T47D (cell line): ENCODE measurements around the gene TMCO1.
"Not testable (repeated sequence)": the region's sequence is repeated elsewhere in the genome, so short reads cannot be mapped to it uniquely, and the experiment has no call there.

Source experiments
- DNase-seq, 2 experiments: peaks; one replicate each; pipeline versions ENCODE4 v3.0.0 to v3.0.0-alpha.2; 2011 to 2012; ENCODE audit warnings: low read depth in 1 of 2, low spot score in 1 of 2
- JUND ChIP-seq: IDR thresholded peaks from 2 replicates; pipeline ENCODE4 v1.6.1; 2012; ENCODE audit warnings: low read depth
- in situ Hi-C: cut with HindIII; loops from 2 replicates; pipeline ENCODE4 v1.10.0; 2016; ENCODE audit warnings: low sequenced_read_pairs, low pct_unique_long_range_greater_than_20kb

The TMCO1 gene

GRCh38 chr1:165695031-165695430 lies 73.6 kb downstream of the TMCO1 start:
- in situ Hi-C loops: no loop called here
- DNase-seq: no peak
- TF ChIP-seq JUND: no peak

- in situ Hi-C loops: no loop called here
- TF ChIP-seq JUND: no peak
- DNase-seq: no peak
Measured at GRCh38 chr1:165688046-165688445, 80.6 kb downstream of the TMCO1 start.

- DNase-seq: no peak
- in situ Hi-C loops: no loop called here
- no peak for TF ChIP-seq JUND
Measured at GRCh38 chr1:165686971-165687433, 81.7 kb downstream of the TMCO1 start.

GRCh38 chr1:165686121-165686970 lies 82.3 kb downstream of the TMCO1 start:
- peak in 1 of 2 experiments; percentile 9 for DNase-seq
- no peak for TF ChIP-seq JUND
- in situ Hi-C loops: no loop called here

- TF ChIP-seq JUND: no peak
- in situ Hi-C loops: no loop called here
- DNase-seq: no peak
Measured at GRCh38 chr1:165683848-165684485, 84.7 kb downstream of the TMCO1 start.

GRCh38 chr1:165680773-165681172 lies 87.9 kb downstream of the TMCO1 start:
- in situ Hi-C loops, DNase-seq: not testable (repeated sequence)

- DNase-seq: no peak
- in situ Hi-C loops: no loop called here
- no peak for TF ChIP-seq JUND
Measured at GRCh38 chr1:165680303-165680702, 88.4 kb downstream of the TMCO1 start.

GRCh38 chr1:165679282-165680036 lies 89.2 kb downstream of the TMCO1 start:
- DNase-seq: peak in 1 of 2 experiments; percentile 16
- no peak for TF ChIP-seq JUND
- in situ Hi-C loops: no loop called here

GRCh38 chr1:165678509-165678908 lies 90.2 kb downstream of the TMCO1 start:
- DNase-seq: no peak
- in situ Hi-C loops: no loop called here
- no peak for TF ChIP-seq JUND
